Endothelial cell of umbilical vein (primary cell): Measurements from ENCODE around the gene ANGEL2.

ENCODE experiments used
- EZH2 ChIP-seq: IDR thresholded peaks from 2 replicates; pipeline ENCODE4 v1.6.1; 2012; ENCODE audit warnings: borderline replicate concordance, low read depth, mild to moderate bottlenecking, moderate library complexity, low read length, inconsistent platforms; ENCODE audit not compliant: severe bottlenecking
- POLR2A ChIP-seq: IDR thresholded peaks from 2 replicates; pipeline ENCODE4 v1.6.1; 2012; ENCODE audit warnings: low read depth, mild to moderate bottlenecking, control low read depth, low read length
- TF ChIP-seq, protein P1 (sequence below), 2 donors: IDR thresholded peaks; 1 replicate in 1 of 2; 2 replicates in 1 of 2; pipeline ENCODE4 v1.5.1; 2011; ENCODE audit warnings: low read length in 2 of 2, mild to moderate bottlenecking in 2 of 2, moderate library complexity in 2 of 2, control low read depth in 1 of 2, inconsistent platforms in 1 of 2, low read depth in 1 of 2; ENCODE audit not compliant: insufficient read depth in 1 of 2; ENCODE audit errors: extremely low read depth in 1 of 2

GRCh38 chr1:212973899-212974298 lies 41.8 kb downstream of the ANGEL2 start:
- TF ChIP-seq, protein P1, sequence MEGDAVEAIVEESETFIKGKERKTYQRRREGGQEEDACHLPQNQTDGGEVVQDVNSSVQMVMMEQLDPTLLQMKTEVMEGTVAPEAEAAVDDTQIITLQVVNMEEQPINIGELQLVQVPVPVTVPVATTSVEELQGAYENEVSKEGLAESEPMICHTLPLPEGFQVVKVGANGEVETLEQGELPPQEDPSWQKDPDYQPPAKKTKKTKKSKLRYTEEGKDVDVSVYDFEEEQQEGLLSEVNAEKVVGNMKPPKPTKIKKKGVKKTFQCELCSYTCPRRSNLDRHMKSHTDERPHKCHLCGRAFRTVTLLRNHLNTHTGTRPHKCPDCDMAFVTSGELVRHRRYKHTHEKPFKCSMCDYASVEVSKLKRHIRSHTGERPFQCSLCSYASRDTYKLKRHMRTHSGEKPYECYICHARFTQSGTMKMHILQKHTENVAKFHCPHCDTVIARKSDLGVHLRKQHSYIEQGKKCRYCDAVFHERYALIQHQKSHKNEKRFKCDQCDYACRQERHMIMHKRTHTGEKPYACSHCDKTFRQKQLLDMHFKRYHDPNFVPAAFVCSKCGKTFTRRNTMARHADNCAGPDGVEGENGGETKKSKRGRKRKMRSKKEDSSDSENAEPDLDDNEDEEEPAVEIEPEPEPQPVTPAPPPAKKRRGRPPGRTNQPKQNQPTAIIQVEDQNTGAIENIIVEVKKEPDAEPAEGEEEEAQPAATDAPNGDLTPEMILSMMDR (IDR thresholded peaks at IDR 0.05; ENCODE audit: extremely low read depth in 1 of 2, insufficient read depth in 1 of 2, low read depth in 1 of 2, low read length in 2 of 2): no peak
- no peak for TF ChIP-seq POLR2A
- TF ChIP-seq EZH2: no peak
